ENCODE results near the gene DIP2C. TPM values are rescaled to one million over a fixed set of nuclear protein-coding genes. Genes with fewer than 3 reads are reported as not detected.

The DIP2C gene
- total and polyA plus RNA-seq, 2 donors from 2014 or later = 6.2 to 22.6 TPM

- DNase-seq (peak in 1 of 5 donors; percentile 58), FAIRE-seq (no peak)
- H3K27ac ChIP-seq (ENCODE audit: low read depth in 2 of 2, low read length in 2 of 2) = no peak overlapping the region
- H3K27me3 ChIP-seq (ENCODE audit: control insufficient read depth, insufficient read depth, low read length) = no peaks in the 10 kb centered on the region
- TF ChIP-seq CTCF (IDR thresholded peaks at IDR 0.05; ENCODE audit: borderline replicate concordance, extremely low read depth, insufficient read depth) = no peak
- H3K36me3 ChIP-seq (ENCODE audit: control insufficient read depth in 2 of 3, insufficient read depth in 3 of 3, low read length in 3 of 3) = no peaks in the 10 kb centered on the region
- no peaks in the 10 kb centered on the region for H3K9me3 ChIP-seq (ENCODE audit: control insufficient read depth in 2 of 3, insufficient read depth in 1 of 3, low read length in 3 of 3)
- no peak overlapping the region for H3K4me3 ChIP-seq (ENCODE audit: low read length in 3 of 3)
- no peak overlapping the region for H3K9ac ChIP-seq (ENCODE audit: low read length in 3 of 3)
- H3K4me1 ChIP-seq (ENCODE audit: control insufficient read depth in 2 of 3, insufficient read depth in 2 of 3, low read depth in 1 of 3, low read length in 3 of 3) = peaks cover 5 to 32% (median 27%) of the 10 kb centered on the region in 3 donors
- intact Hi-C loops (cut with DNase I) = no loop called here
These were observed 131.6 kb downstream of the DIP2C start for GRCh38 chr10:557792-558328.

- H3K27me3 ChIP-seq (ENCODE audit: control insufficient read depth, insufficient read depth, low read length) = no peaks in the 10 kb centered on the region
- H3K4me3 ChIP-seq (ENCODE audit: low read length in 3 of 3) = no peak overlapping the region
- intact Hi-C loops (cut with DNase I) = no loop called here
- H3K4me1 ChIP-seq (ENCODE audit: control insufficient read depth in 2 of 3, insufficient read depth in 2 of 3, low read depth in 1 of 3, low read length in 3 of 3) = peaks cover 5 to 28% (median 24%) of the 10 kb centered on the region in 3 donors
- no peak for TF ChIP-seq CTCF (IDR thresholded peaks at IDR 0.05; ENCODE audit: borderline replicate concordance, extremely low read depth, insufficient read depth)
- FAIRE-seq = no peak
- no peak for DNase-seq
- no peak overlapping the region for H3K9ac ChIP-seq (ENCODE audit: low read length in 3 of 3)
- no peak overlapping the region for H3K27ac ChIP-seq (ENCODE audit: low read depth in 2 of 2, low read length in 2 of 2)
- no peaks in the 10 kb centered on the region for H3K36me3 ChIP-seq (ENCODE audit: control insufficient read depth in 2 of 3, insufficient read depth in 3 of 3, low read length in 3 of 3)
- no peaks in the 10 kb centered on the region for H3K9me3 ChIP-seq (ENCODE audit: control insufficient read depth in 2 of 3, insufficient read depth in 1 of 3, low read length in 3 of 3)
These were observed 132.4 kb downstream of the DIP2C start for GRCh38 chr10:556971-557637.

DNA sequence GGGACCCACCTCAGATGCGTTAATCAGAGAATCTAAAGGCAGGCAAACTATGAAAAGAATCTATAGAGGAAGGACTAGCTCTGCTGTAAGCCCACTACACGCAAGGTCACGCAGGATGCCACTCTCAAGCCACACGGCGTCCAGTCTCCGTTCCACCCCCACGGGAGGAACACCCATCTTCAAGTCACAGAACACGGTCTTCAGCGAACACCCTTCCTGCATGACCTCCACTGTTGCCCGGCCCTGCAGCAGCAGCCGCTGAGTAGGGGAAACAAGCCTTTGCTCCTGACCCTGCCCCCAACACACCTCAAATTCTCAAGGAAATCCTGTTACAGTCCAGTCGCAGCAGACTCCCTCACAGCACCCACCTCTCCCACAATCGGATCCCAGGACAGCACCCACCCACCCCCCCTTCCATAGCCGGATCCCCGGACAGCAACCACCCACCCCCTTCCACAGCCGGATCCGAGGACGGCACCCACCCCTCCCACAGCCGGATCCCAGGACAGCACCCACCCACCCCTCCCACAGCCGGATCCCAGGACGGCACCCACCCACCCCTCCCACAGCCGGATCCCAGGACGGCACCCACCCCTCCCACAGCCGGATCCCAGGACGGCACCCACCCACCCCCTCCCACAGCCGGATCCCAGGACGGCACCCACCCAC, 133.7 kb downstream of the DIP2C start:
- Histone ChIP-seq H3K27me3 (ENCODE audit: control insufficient read depth, insufficient read depth, low read length) (no peaks in the 10 kb centered on the region), H3K4me1 (ENCODE audit: control insufficient read depth in 2 of 3, insufficient read depth in 2 of 3, low read depth in 1 of 3, low read length in 3 of 3) (peaks cover 5 to 28% (median 20%) of the 10 kb centered on the region in 3 donors), H3K4me3 (ENCODE audit: low read length in 3 of 3) (no peak overlapping the region), H3K36me3 (ENCODE audit: control insufficient read depth in 2 of 3, insufficient read depth in 3 of 3, low read length in 3 of 3) (no peaks in the 10 kb centered on the region), H3K27ac (ENCODE audit: low read depth in 2 of 2, low read length in 2 of 2) (no peak overlapping the region), H3K9me3 (ENCODE audit: control insufficient read depth in 2 of 3, insufficient read depth in 1 of 3, low read length in 3 of 3) (no peaks in the 10 kb centered on the region), H3K9ac (ENCODE audit: low read length in 3 of 3) (no peak overlapping the region)
- FAIRE-seq = no peak
- no peak for DNase-seq
- intact Hi-C loops (cut with DNase I) = no loop called here
- no peak for TF ChIP-seq CTCF (IDR thresholded peaks at IDR 0.05; ENCODE audit: borderline replicate concordance, extremely low read depth, insufficient read depth)

Measured in kidney (tissue), 14 donors.